ENCODE results near the gene MED13L. TPM values are rescaled to one million over a fixed set of nuclear protein-coding genes. Genes with fewer than 3 reads are reported as not detected.

The MED13L gene
- total and polyA plus RNA-seq, 2 experiments from 2014 or later = 11.7 to 88.7 TPM

DNA sequence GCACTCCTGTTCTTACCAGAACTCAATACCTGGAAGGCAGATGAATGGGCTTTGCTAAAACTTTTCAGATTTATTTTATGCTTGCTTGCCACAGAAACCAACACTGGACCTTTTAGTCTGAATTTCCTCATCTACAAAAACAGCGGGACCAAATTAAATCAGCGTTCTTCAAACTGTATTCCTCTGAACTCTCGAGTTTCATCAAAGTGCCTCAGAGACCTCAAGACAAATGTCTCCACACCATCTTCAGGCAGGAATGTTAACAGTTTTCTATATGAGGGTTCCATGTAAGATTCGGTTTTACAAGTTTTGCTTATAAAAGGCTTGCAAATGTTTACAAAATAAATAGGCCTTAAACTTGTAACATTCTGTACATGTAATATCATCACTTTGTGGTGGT lies 74.6 kb downstream of the MED13L start:
- H3K27ac ChIP-seq = peak overlapping the region; percentile 15
- H3K79me2 ChIP-seq (ENCODE audit: insufficient read depth) = peaks cover 100% of the 10 kb centered on the region
- H3K27me3 ChIP-seq (replicated peaks; ENCODE audit: insufficient read depth) = no peaks in the 10 kb centered on the region
- peak overlapping the region; percentile 63 for H3K4me2 ChIP-seq (ENCODE audit: unreplicated experiment)
- no peaks in the 10 kb centered on the region for H3K9me2 ChIP-seq (ENCODE audit: insufficient read depth)
- no peak overlapping the region for H3K4me3 ChIP-seq
- DNase-seq = peak; percentile 37
- H3K9me3 ChIP-seq (ENCODE audit: low read depth) = no peaks in the 10 kb centered on the region
- H3K4me1 ChIP-seq (ENCODE audit: insufficient read depth) = peaks cover 44% of the 10 kb centered on the region
- WGBS, 2 experiments (ENCODE audit: low coverage in 1 of 2, low lambda C conversion rate in 2 of 2, missing lambda C conversion rate in 2 of 2) = 30 to 37% methylated on average over 4 of the region's 4 CpGs
- H3K9ac ChIP-seq = no peak overlapping the region
- in situ Hi-C loops (cut with MboI) = no loop called here
- H3K36me3 ChIP-seq (ENCODE audit: low read depth) = no peaks in the 10 kb centered on the region
- H2AFZ ChIP-seq = no peak overlapping the region
- peaks cover 36% of the 10 kb centered on the region for H3F3A ChIP-seq (ENCODE audit: insufficient read depth)
- peaks cover 50% of the 10 kb centered on the region; the same call in 1 of the 2 replicates for H4K20me1 ChIP-seq (ENCODE audit: insufficient read depth)
- TF ChIP-seq EZH2 (IDR thresholded peaks at IDR 0.05; ENCODE audit: insufficient read depth, poor library complexity, severe bottlenecking) = no peak

DNA sequence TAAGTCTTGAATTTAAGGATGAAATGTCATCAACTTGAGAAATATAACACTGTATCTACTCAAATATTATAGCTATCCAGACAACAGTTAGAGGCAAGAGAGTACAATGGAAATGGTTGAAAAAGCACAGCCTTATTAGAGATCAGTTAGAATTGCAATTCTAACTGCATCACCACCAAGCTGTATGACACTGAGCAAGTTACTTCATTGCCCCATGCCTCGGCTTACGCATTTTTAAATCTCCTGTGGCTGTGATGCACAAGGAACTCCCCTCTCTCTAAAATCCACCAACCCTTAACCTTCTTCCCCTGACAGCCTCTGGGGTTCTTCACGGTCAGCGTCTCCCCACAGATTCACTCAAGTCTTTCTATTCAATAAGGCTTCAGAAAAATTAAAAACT lies 75.1 kb downstream of the MED13L start:
- no peaks in the 10 kb centered on the region for H3K9me3 ChIP-seq (ENCODE audit: low read depth)
- H3K79me2 ChIP-seq (ENCODE audit: insufficient read depth) = peaks cover 100% of the 10 kb centered on the region
- H3K27ac ChIP-seq = peak overlapping the region; percentile 15
- no peak overlapping the region for H3K9ac ChIP-seq
- H3K4me2 ChIP-seq (ENCODE audit: unreplicated experiment) = peak overlapping the region; percentile 63
- peak; percentile 44 for DNase-seq
- peaks cover 44% of the 10 kb centered on the region for H3K4me1 ChIP-seq (ENCODE audit: insufficient read depth)
- H4K20me1 ChIP-seq (ENCODE audit: insufficient read depth) = peaks cover 49% of the 10 kb centered on the region; the same call in 1 of the 2 replicates
- WGBS, 2 experiments (ENCODE audit: low coverage in 1 of 2, low lambda C conversion rate in 2 of 2, missing lambda C conversion rate in 2 of 2) = 68 to 79% methylated on average over 4 of the region's 4 CpGs
- no peaks in the 10 kb centered on the region for H3K9me2 ChIP-seq (ENCODE audit: insufficient read depth)
- in situ Hi-C loops (cut with MboI) = no loop called here
- H3K4me3 ChIP-seq = peak overlapping the region; percentile 46
- TF ChIP-seq EZH2phosphoT487 (IDR thresholded peaks at IDR 0.05; ENCODE audit: insufficient read depth, low read depth) (no peak), EZH2 (IDR thresholded peaks at IDR 0.05; ENCODE audit: insufficient read depth, poor library complexity, severe bottlenecking) (no peak)
- no peaks in the 10 kb centered on the region for H3K27me3 ChIP-seq (replicated peaks; ENCODE audit: insufficient read depth)
- peaks cover 36% of the 10 kb centered on the region for H3F3A ChIP-seq (ENCODE audit: insufficient read depth)
- no peaks in the 10 kb centered on the region for H3K36me3 ChIP-seq (ENCODE audit: low read depth)
- H2AFZ ChIP-seq = no peak overlapping the region

DNA sequence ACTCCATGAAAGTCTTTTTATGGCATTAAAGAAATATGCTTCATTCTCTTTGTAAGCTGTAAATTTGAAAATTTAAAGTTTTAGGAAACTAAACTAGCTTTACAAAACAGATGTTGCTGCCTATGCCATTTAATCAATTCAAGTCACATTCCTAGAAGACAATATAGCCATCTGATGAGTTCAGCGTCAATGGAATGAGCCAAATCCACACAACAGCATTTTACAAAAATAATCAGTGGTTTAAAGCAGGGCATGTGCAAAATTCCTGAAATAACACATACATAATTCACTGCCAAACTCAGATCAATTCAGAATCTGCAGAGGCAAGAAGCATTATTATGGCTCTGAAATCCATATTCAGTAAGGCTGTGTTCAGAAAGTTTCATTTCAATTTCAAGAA lies 75.6 kb downstream of the MED13L start:
- Histone ChIP-seq H4K20me1 (ENCODE audit: insufficient read depth) (peaks cover 44% of the 10 kb centered on the region; the same call in 1 of the 2 replicates), H3K4me3 (peak overlapping the region; percentile 46), H3F3A (ENCODE audit: insufficient read depth) (peaks cover 36% of the 10 kb centered on the region), H3K9me3 (ENCODE audit: low read depth) (no peaks in the 10 kb centered on the region), H3K79me2 (ENCODE audit: insufficient read depth) (peaks cover 100% of the 10 kb centered on the region), H3K4me1 (ENCODE audit: insufficient read depth) (peaks cover 44% of the 10 kb centered on the region), H3K27ac (peak overlapping the region; percentile 15), H3K9ac (0 out of 2 replicates have a peak overlapping the region, but pooled peaks have one; percentile 1), H3K27me3 (replicated peaks; ENCODE audit: insufficient read depth) (no peaks in the 10 kb centered on the region), H3K9me2 (ENCODE audit: insufficient read depth) (no peaks in the 10 kb centered on the region), H2AFZ (no peak overlapping the region), H3K4me2 (ENCODE audit: unreplicated experiment) (peak overlapping the region; percentile 63), H3K36me3 (ENCODE audit: low read depth) (no peaks in the 10 kb centered on the region)
- peak; percentile 53 for DNase-seq
- WGBS, 2 experiments (ENCODE audit: low coverage in 1 of 2, low lambda C conversion rate in 2 of 2, missing lambda C conversion rate in 2 of 2) = 0 to 5% methylated on average over 1 of the region's 1 CpG
- no peak for TF ChIP-seq EZH2 (IDR thresholded peaks at IDR 0.05; ENCODE audit: insufficient read depth, poor library complexity, severe bottlenecking)
- TF ChIP-seq EZH2phosphoT487 (IDR thresholded peaks at IDR 0.05; ENCODE audit: insufficient read depth, low read depth) = no peak
- in situ Hi-C loops (cut with MboI) = no loop called here

DNA sequence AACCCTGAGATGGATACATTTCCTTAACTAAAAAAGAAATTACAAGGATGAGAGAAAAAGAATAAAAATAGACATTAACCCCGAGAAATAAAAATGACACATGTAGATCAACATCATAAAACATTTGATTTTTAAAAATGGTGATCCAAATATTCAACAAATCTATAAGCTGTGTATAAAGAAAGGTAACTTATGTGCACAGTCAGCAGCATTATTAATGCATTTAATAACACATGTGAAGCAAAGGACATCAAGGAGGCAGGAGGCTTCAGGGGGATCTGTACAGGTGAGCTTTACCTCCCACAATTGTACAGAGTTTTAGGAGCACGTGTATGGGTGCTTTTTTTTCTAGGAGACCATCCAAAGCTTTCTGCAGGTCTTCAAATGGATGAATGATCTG lies 76.1 kb downstream of the MED13L start:
- 75 to 79% methylated on average over 2 of the region's 2 CpGs for WGBS, 2 experiments (ENCODE audit: low coverage in 1 of 2, low lambda C conversion rate in 2 of 2, missing lambda C conversion rate in 2 of 2)
- Histone ChIP-seq H3K27ac (peak overlapping the region; percentile 15), H3K9me2 (ENCODE audit: insufficient read depth) (no peaks in the 10 kb centered on the region), H3K27me3 (replicated peaks; ENCODE audit: insufficient read depth) (no peaks in the 10 kb centered on the region), H3K36me3 (ENCODE audit: low read depth) (no peaks in the 10 kb centered on the region), H3K9me3 (ENCODE audit: low read depth) (no peaks in the 10 kb centered on the region), H4K20me1 (ENCODE audit: insufficient read depth) (peaks cover 44% of the 10 kb centered on the region; the same call in 1 of the 2 replicates), H3K79me2 (ENCODE audit: insufficient read depth) (peaks cover 100% of the 10 kb centered on the region), H3F3A (ENCODE audit: insufficient read depth) (peaks cover 36% of the 10 kb centered on the region), H3K4me1 (ENCODE audit: insufficient read depth) (peaks cover 48% of the 10 kb centered on the region), H3K4me2 (ENCODE audit: unreplicated experiment) (peak overlapping the region; percentile 63), H3K4me3 (peak overlapping the region; percentile 46), H3K9ac (0 out of 2 replicates have a peak overlapping the region, but pooled peaks have one; percentile 1), H2AFZ (no peak overlapping the region)
- DNase-seq = no peak
- in situ Hi-C loops (cut with MboI) = no loop called here
- TF ChIP-seq EZH2 (IDR thresholded peaks at IDR 0.05; ENCODE audit: insufficient read depth, poor library complexity, severe bottlenecking) (no peak), EZH2phosphoT487 (IDR thresholded peaks at IDR 0.05; ENCODE audit: insufficient read depth, low read depth) (no peak)
